ENCODE data around the gene KCNA3.

DNA sequence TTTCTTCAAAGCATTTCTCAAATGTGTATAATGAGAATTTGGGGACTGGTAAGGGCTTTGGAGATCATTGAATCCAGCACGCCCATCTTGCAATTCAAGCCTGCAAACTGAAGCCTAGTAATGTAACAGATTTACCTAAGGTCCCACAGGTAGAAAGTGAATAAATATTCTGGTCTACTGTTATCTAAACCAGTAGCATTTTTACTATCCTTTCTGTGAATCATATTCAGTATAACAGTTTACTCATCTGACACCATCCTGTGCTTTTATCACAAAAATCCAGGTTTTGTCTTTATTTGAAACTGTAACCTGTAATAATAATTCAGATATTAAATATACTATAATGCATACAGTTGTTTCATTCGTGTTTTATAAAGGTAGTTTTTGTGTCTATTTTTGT, 17.4 kb downstream of the KCNA3 start:
- TF ChIP-seq, protein P1, sequence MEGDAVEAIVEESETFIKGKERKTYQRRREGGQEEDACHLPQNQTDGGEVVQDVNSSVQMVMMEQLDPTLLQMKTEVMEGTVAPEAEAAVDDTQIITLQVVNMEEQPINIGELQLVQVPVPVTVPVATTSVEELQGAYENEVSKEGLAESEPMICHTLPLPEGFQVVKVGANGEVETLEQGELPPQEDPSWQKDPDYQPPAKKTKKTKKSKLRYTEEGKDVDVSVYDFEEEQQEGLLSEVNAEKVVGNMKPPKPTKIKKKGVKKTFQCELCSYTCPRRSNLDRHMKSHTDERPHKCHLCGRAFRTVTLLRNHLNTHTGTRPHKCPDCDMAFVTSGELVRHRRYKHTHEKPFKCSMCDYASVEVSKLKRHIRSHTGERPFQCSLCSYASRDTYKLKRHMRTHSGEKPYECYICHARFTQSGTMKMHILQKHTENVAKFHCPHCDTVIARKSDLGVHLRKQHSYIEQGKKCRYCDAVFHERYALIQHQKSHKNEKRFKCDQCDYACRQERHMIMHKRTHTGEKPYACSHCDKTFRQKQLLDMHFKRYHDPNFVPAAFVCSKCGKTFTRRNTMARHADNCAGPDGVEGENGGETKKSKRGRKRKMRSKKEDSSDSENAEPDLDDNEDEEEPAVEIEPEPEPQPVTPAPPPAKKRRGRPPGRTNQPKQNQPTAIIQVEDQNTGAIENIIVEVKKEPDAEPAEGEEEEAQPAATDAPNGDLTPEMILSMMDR (tag by site-specific recombination; IDR thresholded peaks at IDR 0.05): no peak
- TF ChIP-seq YY1 (tag by site-specific recombination; IDR thresholded peaks at IDR 0.05): no peak
- no peak for TF ChIP-seq FEZF1 (tag by site-specific recombination; IDR thresholded peaks at IDR 0.05)
- TF ChIP-seq, protein P2, sequence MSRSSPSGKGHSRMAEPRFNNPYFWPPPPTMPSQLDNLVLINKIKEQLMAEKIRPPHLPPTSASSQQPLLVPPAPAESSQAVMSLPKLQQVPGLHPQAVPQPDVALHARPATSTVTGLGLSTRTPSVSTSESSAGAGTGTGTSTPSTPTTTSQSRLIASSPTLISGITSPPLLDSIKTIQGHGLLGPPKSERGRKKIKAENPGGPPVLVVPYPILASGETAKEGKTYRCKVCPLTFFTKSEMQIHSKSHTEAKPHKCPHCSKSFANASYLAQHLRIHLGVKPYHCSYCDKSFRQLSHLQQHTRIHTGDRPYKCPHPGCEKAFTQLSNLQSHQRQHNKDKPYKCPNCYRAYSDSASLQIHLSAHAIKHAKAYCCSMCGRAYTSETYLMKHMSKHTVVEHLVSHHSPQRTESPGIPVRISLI (tag by site-specific recombination; IDR thresholded peaks at IDR 0.05): no peak
- TF ChIP-seq, protein P3, sequence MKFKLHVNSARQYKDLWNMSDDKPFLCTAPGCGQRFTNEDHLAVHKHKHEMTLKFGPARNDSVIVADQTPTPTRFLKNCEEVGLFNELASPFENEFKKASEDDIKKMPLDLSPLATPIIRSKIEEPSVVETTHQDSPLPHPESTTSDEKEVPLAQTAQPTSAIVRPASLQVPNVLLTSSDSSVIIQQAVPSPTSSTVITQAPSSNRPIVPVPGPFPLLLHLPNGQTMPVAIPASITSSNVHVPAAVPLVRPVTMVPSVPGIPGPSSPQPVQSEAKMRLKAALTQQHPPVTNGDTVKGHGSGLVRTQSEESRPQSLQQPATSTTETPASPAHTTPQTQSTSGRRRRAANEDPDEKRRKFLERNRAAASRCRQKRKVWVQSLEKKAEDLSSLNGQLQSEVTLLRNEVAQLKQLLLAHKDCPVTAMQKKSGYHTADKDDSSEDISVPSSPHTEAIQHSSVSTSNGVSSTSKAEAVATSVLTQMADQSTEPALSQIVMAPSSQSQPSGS (tag by site-specific recombination; IDR thresholded peaks at IDR 0.05; ENCODE audit: low read depth): no peak
- TF ChIP-seq, protein P4, sequence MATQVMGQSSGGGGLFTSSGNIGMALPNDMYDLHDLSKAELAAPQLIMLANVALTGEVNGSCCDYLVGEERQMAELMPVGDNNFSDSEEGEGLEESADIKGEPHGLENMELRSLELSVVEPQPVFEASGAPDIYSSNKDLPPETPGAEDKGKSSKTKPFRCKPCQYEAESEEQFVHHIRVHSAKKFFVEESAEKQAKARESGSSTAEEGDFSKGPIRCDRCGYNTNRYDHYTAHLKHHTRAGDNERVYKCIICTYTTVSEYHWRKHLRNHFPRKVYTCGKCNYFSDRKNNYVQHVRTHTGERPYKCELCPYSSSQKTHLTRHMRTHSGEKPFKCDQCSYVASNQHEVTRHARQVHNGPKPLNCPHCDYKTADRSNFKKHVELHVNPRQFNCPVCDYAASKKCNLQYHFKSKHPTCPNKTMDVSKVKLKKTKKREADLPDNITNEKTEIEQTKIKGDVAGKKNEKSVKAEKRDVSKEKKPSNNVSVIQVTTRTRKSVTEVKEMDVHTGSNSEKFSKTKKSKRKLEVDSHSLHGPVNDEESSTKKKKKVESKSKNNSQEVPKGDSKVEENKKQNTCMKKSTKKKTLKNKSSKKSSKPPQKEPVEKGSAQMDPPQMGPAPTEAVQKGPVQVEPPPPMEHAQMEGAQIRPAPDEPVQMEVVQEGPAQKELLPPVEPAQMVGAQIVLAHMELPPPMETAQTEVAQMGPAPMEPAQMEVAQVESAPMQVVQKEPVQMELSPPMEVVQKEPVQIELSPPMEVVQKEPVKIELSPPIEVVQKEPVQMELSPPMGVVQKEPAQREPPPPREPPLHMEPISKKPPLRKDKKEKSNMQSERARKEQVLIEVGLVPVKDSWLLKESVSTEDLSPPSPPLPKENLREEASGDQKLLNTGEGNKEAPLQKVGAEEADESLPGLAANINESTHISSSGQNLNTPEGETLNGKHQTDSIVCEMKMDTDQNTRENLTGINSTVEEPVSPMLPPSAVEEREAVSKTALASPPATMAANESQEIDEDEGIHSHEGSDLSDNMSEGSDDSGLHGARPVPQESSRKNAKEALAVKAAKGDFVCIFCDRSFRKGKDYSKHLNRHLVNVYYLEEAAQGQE (tag by site-specific recombination; IDR thresholded peaks at IDR 0.05): no peak
- TF ChIP-seq ZNF138 (tag by site-specific recombination; IDR thresholded peaks at IDR 0.05; ENCODE audit: borderline replicate concordance): no peak
- TF ChIP-seq ZNF335 (tag by site-specific recombination; conservative IDR thresholded peaks at IDR 0.05): no peak
- TF ChIP-seq ZNF146 (tag by site-specific recombination; IDR thresholded peaks at IDR 0.05): no peak
- no peak for TF ChIP-seq ZNF274 (IDR thresholded peaks at IDR 0.05; ENCODE audit: low read length)
- TF ChIP-seq ZNF274 (tag by site-specific recombination; IDR thresholded peaks at IDR 0.05; ENCODE audit: borderline replicate concordance): no peak
- no peak for TF ChIP-seq ZNF221 (tag by site-specific recombination; IDR thresholded peaks at IDR 0.05; ENCODE audit: borderline replicate concordance)
- TF ChIP-seq, protein P5, sequence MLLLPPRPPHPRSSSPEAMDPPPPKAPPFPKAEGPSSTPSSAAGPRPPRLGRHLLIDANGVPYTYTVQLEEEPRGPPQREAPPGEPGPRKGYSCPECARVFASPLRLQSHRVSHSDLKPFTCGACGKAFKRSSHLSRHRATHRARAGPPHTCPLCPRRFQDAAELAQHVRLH (tag by site-specific recombination; IDR thresholded peaks at IDR 0.05): no peak
- no peak for TF ChIP-seq ZNF571 (tag by site-specific recombination; IDR thresholded peaks at IDR 0.05)
